SKM-1 treated with dmso at 0.1 percent for 144 hours (cell line): ENCODE measurements around the gene LDLRAD4.

Source experiments
- DNase-seq: peaks from one replicate; lab custom pipeline; 2025; ENCODE audit not compliant: unreplicated experiment; lab: John Stamatoyannopoulos, UW

Gene LDLRAD4

GRCh38 chr18:13366962-13367892 is 148.7 kb downstream of the LDLRAD4 start:
- DNase-seq = no peak

DNA sequence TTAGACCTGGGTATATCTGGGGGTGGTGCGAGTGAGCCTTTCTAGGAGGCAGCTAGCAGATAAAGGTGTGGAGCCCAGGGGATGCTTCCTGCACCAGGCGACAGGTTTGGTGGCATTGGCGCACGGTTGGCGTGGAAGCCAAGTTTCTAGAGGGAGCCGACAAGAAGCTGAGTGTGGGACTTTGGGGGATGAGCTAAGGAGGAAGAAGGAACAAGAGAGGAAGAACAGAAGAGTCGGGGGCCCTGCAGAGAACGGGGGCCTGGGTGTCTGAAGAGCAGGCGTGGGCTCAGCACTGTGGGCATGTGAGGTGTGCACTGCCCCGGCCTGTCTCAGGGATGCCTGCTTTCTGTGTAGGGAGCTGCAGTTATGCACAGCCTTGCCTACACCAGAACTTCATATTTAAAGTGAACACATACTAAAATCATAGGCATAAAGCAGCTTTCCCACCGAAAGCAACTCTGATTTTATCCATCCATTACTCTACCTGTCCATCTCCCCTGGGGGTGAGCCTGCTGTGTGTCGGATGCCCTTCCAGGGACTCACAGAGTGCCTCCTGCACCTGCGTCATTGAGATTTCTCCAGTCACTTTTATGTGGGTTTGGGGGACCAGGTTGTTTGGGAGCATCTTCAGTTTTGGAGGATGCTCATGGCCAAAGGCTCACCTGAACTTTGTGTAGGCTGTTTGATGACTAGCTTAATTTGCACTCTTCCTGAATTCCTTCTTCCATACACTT is 149.7 kb downstream of the LDLRAD4 start:
- no peak for DNase-seq

- DNase-seq = no peak
Observed at GRCh38 chr18:13369353-13369752, 150.8 kb downstream of the LDLRAD4 start.

DNA sequence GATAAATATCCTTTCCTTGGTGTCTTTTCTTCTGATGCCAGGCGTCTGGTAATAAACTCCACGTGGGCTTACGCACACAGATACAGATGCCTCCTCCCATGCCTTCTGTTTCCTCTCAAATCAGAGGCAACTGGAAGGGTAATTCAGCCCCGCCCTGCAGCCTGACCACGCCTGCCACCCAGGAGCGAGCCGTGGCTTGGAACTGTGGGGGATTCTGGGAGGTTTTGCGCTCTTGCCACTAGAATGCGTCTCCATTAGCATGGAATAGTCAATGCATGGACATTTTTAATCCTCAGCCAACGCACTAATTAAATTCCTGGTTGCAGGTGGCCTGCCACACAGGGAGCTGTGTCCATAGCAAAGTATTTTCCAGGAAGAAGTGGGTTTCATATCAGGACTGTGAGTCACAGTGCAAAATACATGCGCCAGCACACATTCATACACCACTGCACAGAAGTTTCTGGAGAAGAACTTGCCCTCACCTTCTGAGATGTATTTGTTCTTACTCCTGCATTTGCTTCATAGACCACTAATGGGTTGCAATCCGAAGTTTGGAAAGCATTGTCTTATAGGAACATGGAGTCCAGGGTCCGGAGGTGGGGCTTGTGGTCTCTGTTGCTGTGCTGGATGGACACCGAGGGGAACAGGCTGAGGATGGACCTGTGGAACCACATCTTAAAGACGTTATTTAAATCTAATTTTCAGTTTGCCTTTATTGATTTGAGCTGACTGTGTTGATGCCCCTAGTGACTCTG is 151.4 kb downstream of the LDLRAD4 start:
- DNase-seq = no peak

- DNase-seq = no peak
Observed at GRCh38 chr18:13370995-13371625, 152.6 kb downstream of the LDLRAD4 start.

DNA sequence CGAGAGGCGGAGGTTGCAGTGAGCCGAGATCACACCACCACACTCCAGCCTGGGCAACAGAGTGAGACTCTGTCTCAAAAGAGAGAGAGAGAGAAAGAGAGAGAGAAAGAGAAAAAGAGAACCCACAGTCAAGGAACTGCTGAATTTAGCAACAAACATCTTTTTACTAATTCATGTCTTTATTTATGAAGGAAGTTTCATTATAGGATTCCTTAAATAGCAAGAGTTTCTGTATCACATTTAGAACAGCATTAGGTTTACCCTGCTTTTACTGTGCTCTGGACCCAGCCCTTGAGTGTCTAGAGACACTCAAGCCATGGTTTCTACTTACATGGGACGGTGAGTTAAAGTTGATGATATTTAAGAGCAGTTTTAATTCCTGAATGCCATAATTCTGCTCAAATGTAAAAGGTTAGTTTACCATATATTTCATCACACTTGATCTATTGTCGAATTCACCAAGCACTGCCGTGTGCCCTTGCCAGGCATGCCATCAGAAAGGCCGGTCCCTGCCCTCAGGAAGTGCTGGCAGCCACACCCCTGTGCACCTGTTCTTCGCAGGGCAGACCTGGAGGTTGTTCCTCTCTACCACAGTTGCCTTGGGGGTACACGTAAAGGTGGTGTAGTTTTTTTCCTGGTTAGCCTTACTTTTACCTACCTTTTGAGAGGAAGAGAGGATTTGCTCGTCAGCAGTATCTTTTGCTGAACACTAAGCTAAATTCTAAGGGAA is 153.3 kb downstream of the LDLRAD4 start:
- no peak for DNase-seq

DNA sequence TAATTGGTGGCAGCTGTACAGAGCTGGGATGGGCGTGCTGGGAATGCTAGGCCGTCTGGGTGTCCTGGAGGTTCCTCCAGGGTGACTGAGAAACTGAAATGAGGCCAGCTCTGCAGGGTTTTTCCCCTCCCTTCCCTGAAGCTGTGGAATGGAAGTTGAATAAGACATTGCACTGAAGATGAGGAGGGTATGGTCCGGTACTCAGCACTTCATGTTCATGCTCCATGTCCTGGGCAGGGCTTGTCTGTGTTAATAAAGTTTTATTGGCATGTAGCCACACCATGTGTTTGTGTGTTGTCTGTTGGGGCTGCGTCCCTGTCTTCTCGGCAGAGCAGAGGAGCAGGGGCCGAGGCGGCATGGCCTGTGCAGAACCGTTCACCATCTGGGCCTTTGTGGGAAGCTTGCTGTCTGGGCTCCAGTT is 154.0 kb downstream of the LDLRAD4 start:
- DNase-seq = no peak

DNA sequence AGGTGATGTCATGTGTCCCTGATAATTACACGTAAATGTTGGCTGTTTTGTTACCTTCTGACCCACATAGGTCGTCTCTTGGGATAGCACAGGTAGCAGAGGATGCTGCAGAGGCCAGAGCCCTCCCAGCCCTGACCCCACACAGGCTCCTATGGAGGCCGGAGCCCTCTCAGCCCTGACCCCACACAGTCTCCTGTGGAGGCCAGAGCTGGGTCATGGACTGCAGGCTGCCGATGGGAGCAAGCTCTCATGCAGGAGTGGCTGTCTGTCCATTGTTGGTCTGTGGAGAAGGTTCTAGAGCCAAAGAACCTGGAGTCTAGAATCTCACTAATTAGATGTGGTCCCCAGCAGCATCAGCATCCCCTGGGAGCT is 155.5 kb downstream of the LDLRAD4 start:
- DNase-seq = no peak

DNA sequence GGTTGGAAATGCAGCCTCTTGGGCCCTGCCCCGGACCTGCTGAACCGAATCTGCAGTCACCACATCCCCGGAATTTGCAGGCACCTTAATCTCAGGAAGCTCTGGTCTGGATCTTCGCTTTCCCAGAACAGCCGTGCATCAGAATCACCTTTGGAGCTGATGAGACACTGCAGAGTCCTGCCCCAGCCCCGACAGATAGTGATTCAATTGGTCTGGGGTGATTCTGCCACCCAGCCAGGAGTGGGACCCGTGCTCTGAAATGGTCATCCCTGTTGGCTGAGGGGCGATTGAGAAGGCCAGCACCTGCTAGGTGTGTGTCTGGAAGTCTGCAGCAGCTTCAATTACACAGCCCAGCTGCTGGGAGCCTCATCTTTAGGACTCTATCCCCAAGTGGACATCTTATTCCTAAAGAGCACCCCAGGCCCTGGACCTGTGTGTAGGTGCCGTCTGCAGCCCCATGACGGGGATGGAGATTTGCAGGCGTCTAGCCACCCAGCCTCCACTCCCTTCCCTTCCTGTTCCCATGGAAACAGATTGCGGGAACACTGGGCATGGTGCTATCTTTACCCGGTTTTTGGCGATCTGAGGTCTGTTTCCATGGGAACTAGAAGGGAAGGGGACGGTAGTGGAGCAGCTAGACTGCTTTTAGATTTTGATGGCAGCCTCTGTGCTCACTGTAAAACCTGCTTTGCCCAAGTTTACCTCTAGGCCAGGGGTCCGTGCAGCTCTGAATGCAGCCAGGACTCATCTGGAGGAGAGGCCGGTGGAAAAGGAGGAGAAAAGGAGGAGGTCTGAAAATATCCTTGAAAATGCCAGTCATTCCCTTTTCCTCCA is 156.1 kb downstream of the LDLRAD4 start:
- DNase-seq = no peak

- DNase-seq = no peak
Observed at GRCh38 chr18:13375302-13376255, 157.0 kb downstream of the LDLRAD4 start.

GRCh38 chr18:13376298-13376840 is 157.8 kb downstream of the LDLRAD4 start:
- no peak for DNase-seq

- no peak for DNase-seq
Observed at GRCh38 chr18:13376841-13377351, 158.3 kb downstream of the LDLRAD4 start.

DNA sequence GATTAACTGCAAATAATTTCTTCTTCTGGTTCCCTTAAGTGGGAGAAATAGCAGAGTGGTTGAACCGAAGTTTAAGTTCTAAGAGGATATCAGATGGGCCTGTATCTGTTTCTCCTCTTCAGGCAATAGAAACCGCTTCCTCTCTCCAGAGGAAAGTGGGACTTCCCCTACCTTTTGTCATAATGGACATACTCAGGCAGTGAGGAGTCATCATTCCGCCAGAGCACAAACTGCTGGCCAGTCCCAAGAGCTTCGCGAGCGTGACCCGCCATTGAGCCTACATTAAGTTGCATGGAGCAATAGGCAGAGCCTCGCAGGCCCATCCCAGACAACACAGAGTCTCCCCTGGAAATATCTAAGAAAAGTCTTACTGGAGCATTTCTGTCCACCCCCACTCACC is 158.9 kb downstream of the LDLRAD4 start:
- DNase-seq = no peak

- DNase-seq = no peak
Observed at GRCh38 chr18:13378150-13378549, 159.6 kb downstream of the LDLRAD4 start.

DNA sequence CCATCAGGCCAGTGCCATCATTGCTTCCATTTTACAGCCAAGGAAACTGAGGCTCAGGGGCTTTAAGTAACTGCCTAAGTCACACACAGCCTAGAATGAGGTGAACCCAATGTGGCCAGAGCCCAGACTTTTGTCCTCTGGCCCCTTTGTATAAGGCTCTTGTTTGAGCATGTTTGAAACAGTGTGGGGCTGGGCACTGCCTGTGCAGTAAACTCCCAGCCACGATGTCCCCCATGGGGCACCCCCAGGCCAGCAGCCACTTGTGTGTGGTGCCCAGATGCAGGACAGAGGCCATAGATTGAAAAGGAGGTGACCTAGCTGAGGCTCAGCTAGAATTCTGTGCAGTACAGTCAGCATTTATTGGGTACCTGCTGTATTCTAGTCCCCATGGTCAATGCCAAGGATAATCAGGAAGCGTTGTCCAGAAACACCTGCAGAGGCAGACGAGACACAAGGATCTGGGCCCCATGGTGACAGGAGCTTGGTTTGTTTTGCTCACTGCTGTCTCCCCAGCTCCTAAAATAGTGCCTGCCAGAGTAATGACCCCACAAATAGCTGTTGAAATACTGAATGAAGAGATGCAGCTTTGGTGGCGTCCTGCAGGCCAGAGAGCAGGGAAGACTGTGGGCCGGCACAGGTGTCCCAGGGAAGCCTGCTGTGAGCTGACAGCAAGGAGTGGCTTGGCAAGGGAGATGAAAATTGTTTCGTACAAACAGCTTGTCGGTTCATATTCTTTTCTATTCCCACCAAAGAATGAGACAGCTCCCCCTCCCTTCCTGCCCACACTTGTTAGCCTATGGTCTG is 160.7 kb downstream of the LDLRAD4 start:
- DNase-seq = no peak

- no peak for DNase-seq
Observed at GRCh38 chr18:13379930-13380690, 161.6 kb downstream of the LDLRAD4 start.
